ENCODE data around the gene FLT3LG. TPM values are rescaled to one million over a fixed set of nuclear protein-coding genes. Genes with fewer than 3 reads are reported as not detected.
A peak's percentile ranks its signal among the peaks of the same experiment; 100 is the strongest.
"Not testable (repeated sequence)": the region's sequence is repeated elsewhere in the genome, so short reads cannot be mapped to it uniquely, and the experiment has no call there.

FLT3LG gene
- total RNA-seq, 4 donors from 2014 or later, result 1.00 to 4.0 (median 3.2) TPM; not detected in 1

GRCh38 chr19:49469828-49470614 lies 4.0 kb upstream of the FLT3LG start:
- Histone ChIP-seq H3K36me3 (peaks cover 0 to 8% (median 0%) of the 10 kb centered on the region in 4 donors), H3K27ac (peak overlapping the region; percentile 32 to 69 (median 60)), H3K9me3 (no peaks in the 10 kb centered on the region), H3K27me3 (no peaks in the 10 kb centered on the region), H3K4me3 (no peak overlapping the region), H3K4me1 (peaks cover 8 to 31% (median 14%) of the 10 kb centered on the region in 4 donors)
- TF ChIP-seq CTCF (IDR thresholded peaks at IDR 0.05) (peak in 2 of 5 experiments; percentile 14 to 35), POLR2A (IDR thresholded peaks at IDR 0.05) (no peak)
- in situ Hi-C loops (cut with MboI; ENCODE audit: low pct_ligation_motif_present in 1 of 4, low pct_unique_long_range_greater_than_20kb in 1 of 4, low sequenced_read_pairs in 3 of 4) (no loop called here), intact Hi-C loops (cut with DNase I; ENCODE audit: low total_unique reads) (loop anchor here (10.0 kb wide), 1 partner anchor 215 kb away; the partner anchor contains the start of gene ADM5)
- WGBS, 2 donors (ENCODE audit: low coverage in 1 of 2), result 82% methylated on average over 25 of the region's 25 CpGs; no CpG with 5 or more reads in 1 of the 2 donors
- DNase-seq, result peak; percentile 72

DNA sequence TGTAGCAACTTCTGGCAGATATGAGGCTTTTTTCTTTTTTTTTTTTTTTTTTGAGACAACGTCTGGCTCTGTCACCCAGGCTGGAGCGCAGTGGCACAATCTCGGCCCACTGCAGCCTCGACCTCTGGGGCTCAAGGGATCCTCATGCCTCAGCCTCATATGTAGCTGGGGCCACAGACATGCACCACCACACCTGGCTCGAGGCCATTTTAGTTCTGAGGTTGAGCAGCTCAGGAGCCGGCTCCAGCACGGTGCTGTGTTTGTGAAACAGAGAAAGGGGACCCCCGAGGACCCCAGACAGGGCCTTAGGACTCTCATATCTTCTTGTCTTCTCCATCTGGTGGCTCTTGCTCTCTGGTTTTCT lies 3.4 kb upstream of the FLT3LG start:
- H3K36me3 ChIP-seq, result peaks cover 0 to 4% (median 0%) of the 10 kb centered on the region in 4 donors
- no peaks in the 10 kb centered on the region for H3K9me3 ChIP-seq
- TF ChIP-seq POLR2A (IDR thresholded peaks at IDR 0.05) (no peak), CTCF (IDR thresholded peaks at IDR 0.05) (peak in 1 of 5 experiments; percentile 2)
- intact Hi-C loops (cut with DNase I; ENCODE audit: low total_unique reads), result loop anchor here (10.0 kb wide), 1 partner anchor 214 kb away; the partner anchor contains the start of gene ADM5
- WGBS, 2 donors (ENCODE audit: low coverage in 1 of 2), result 68 to 90% methylated on average over 2 to 8 of the region's 8 CpGs
- DNase-seq, result no peak
- H3K27me3 ChIP-seq, result no peaks in the 10 kb centered on the region
- H3K27ac ChIP-seq, result peak overlapping the region in 3 of 4 donors; percentile 32 to 69 (median 55)
- no peak overlapping the region for H3K4me3 ChIP-seq
- peaks cover 8 to 35% (median 14%) of the 10 kb centered on the region in 4 donors for H3K4me1 ChIP-seq
- in situ Hi-C loops (cut with MboI; ENCODE audit: low pct_ligation_motif_present in 1 of 4, low pct_unique_long_range_greater_than_20kb in 1 of 4, low sequenced_read_pairs in 3 of 4), result no loop called here

DNA sequence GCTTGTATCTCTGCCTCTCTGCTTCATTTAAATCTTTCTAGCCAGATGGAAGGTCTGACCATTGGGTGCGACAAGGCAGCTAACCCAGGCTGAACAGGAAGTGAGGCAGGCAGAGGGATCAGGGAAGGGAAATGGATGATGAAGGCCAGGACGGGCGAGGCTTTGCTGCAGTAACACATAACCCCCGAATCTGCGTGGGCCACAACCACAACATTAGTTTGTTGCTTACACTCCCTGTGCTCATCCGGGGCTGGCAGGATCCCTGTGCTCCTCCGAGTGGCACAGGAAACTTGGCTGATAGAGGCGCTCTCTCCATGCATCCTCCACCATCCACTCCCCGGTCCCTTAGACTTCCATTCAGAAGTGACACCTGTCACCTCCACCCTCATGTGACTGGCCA lies 1.1 kb upstream of the FLT3LG start:
- H3K27me3 ChIP-seq, result no peaks in the 10 kb centered on the region
- no peaks in the 10 kb centered on the region for H3K36me3 ChIP-seq
- H3K4me1 ChIP-seq, result peaks cover 8 to 35% (median 14%) of the 10 kb centered on the region in 4 donors
- no peak overlapping the region for H3K27ac ChIP-seq
- H3K9me3 ChIP-seq, result no peaks in the 10 kb centered on the region
- no peak for DNase-seq
- no peak overlapping the region for H3K4me3 ChIP-seq
- intact Hi-C loops (cut with DNase I; ENCODE audit: low total_unique reads), result loop anchor here (10.0 kb wide), 1 partner anchor 212 kb away; the partner anchor contains the start of gene ADM5
- in situ Hi-C loops (cut with MboI; ENCODE audit: low pct_ligation_motif_present in 1 of 4, low pct_unique_long_range_greater_than_20kb in 1 of 4, low sequenced_read_pairs in 3 of 4), result no loop called here
- WGBS, 2 donors (ENCODE audit: low coverage in 1 of 2), result 72 to 80% methylated on average over 4 to 9 of the region's 9 CpGs
- TF ChIP-seq EP300 (IDR thresholded peaks at IDR 0.05; ENCODE audit: low read depth) (no peak), POLR2AphosphoS5 (IDR thresholded peaks at IDR 0.05) (no peak), POLR2A (IDR thresholded peaks at IDR 0.05) (no peak)

- H3K27me3 ChIP-seq; H3K36me3 ChIP-seq; H3K9me3 ChIP-seq; in situ Hi-C loops (cut with MboI; ENCODE audit: low pct_ligation_motif_present in 1 of 4, low pct_unique_long_range_greater_than_20kb in 1 of 4, low sequenced_read_pairs in 3 of 4); DNase-seq: not testable (repeated sequence)
- H3K4me1 ChIP-seq, result peaks cover 8 to 35% (median 13%) of the 10 kb centered on the region in 4 donors
- H3K27ac ChIP-seq, result peak overlapping the region; percentile 83 to 89 (median 86)
- peak overlapping the region in 3 of 4 donors; percentile 68 to 81 (median 74) for H3K4me3 ChIP-seq
- WGBS, 2 donors (ENCODE audit: low coverage in 1 of 2), result 0 to 70% methylated on average over 1 to 9 of the region's 9 CpGs
- intact Hi-C loops (cut with DNase I; ENCODE audit: low total_unique reads), result loop anchor here (10.0 kb wide), 1 partner anchor 211 kb away; the partner anchor contains the start of gene ADM5
Measured at GRCh38 chr19:49473501-49473867, 531 bp upstream of the FLT3LG start.

DNA sequence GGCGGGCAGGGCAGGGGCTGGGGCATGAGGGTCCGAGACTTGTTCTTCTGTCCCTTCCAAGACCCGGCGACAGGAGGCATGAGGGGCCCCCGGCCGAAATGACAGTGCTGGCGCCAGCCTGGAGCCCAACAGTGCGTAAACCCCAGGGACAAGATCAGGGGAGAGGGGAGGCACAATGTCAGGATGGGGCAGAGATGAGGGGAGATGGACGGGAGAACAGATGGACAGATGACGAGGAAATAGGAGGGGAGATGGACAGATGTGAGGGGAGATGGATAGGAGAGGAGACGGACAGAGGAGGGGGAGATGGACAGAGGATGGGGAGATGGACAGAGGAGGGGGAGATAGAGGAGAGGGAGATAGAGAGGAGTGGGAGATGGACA lies 518 bp downstream of the FLT3LG start:
- Histone ChIP-seq H3K27me3 (no peaks in the 10 kb centered on the region), H3K27ac (peak overlapping the region; percentile 83 to 89 (median 86)), H3K36me3 (no peaks in the 10 kb centered on the region), H3K4me1 (peaks cover 8 to 32% (median 13%) of the 10 kb centered on the region in 4 donors), H3K4me3 (peak overlapping the region; percentile 68 to 81 (median 73)), H3K9me3 (no peaks in the 10 kb centered on the region)
- DNase-seq, result no peak
- TF ChIP-seq POLR2AphosphoS5 (IDR thresholded peaks at IDR 0.05) (no peak), CTCF (IDR thresholded peaks at IDR 0.05) (no peak), POLR2A (IDR thresholded peaks at IDR 0.05) (no peak), EP300 (IDR thresholded peaks at IDR 0.05; ENCODE audit: low read depth) (no peak)
- intact Hi-C loops (cut with DNase I; ENCODE audit: low total_unique reads), result loop anchor here (10.0 kb wide), 1 partner anchor 210 kb away; the partner anchor contains the start of gene ADM5
- in situ Hi-C loops (cut with MboI; ENCODE audit: low pct_ligation_motif_present in 1 of 4, low pct_unique_long_range_greater_than_20kb in 1 of 4, low sequenced_read_pairs in 3 of 4), result no loop called here
- 9 to 20% methylated on average over 5 to 11 of the region's 11 CpGs for WGBS, 2 donors (ENCODE audit: low coverage in 1 of 2)

All from transverse colon (tissue), 4 donors.